KMS-11 (cell line): ENCODE measurements around the gene APCDD1.

Experiments
- H2AFZ ChIP-seq: fragments of 200-600 bp; sonication (generic); 2 replicates; pipeline ENCODE4 v1.6.1; 2016; ENCODE audit warnings: antibody characterized with exemption, mixed run types, low read depth
- H3K27ac ChIP-seq: fragments of 200-600 bp; sonication (generic); 2 replicates; pipeline ENCODE4 v1.6.1; 2016; ENCODE audit warnings: mild to moderate bottlenecking, mixed run types
- H3K27me3 ChIP-seq: fragments of 200-600 bp; sonication (generic); 2 replicates; pipeline ENCODE4 v1.6.1; 2017; ENCODE audit warnings: mild to moderate bottlenecking, low read depth, mixed run types, moderate library complexity; ENCODE audit not compliant: insufficient read depth
- H3K36me3 ChIP-seq: fragments of 200-600 bp; sonication (generic); 2 replicates; pipeline ENCODE4 v1.6.1; 2017; ENCODE audit warnings: mild to moderate bottlenecking, mixed run types; ENCODE audit not compliant: insufficient read depth
- H3K4me1 ChIP-seq: fragments of 200-600 bp; sonication (generic); 2 replicates; pipeline ENCODE4 v1.6.1; 2016; ENCODE audit warnings: mild to moderate bottlenecking, low read depth, mixed run types; ENCODE audit not compliant: poor library complexity, severe bottlenecking
- H3K4me2 ChIP-seq: fragments of 200-600 bp; sonication (generic); 2 replicates; pipeline ENCODE4 v1.7.0; 2016; ENCODE audit warnings: mild to moderate bottlenecking, mixed run types
- H3K4me3 ChIP-seq: fragments of 200-600 bp; sonication (generic); IDR thresholded peaks from 2 replicates; pipeline ENCODE4 v1.6.1; 2017; ENCODE audit warnings: low read depth, low read length, mixed read lengths; ENCODE audit not compliant: insufficient read depth
- H3K79me2 ChIP-seq: fragments of 200-600 bp; sonication (generic); 2 replicates; pipeline ENCODE4 v1.6.1; 2016; ENCODE audit warnings: low read depth, mixed run types; ENCODE audit not compliant: insufficient read depth
- H3K9ac ChIP-seq: fragments of 200-600 bp; sonication (generic); 2 replicates; pipeline ENCODE4 v1.6.1; 2016; ENCODE audit warnings: mild to moderate bottlenecking, mixed run types
- H4K20me1 ChIP-seq: fragments of 200-600 bp; sonication (generic); 2 replicates; pipeline ENCODE4 v1.6.1; 2016; ENCODE audit warnings: mild to moderate bottlenecking, mixed run types; ENCODE audit not compliant: insufficient read depth
- CTCF ChIP-seq: fragments of 200-600 bp; sonication (generic); conservative IDR thresholded peaks from 2 replicates; pipeline ENCODE4 v1.6.1; 2017; ENCODE audit warnings: low read depth, mild to moderate bottlenecking, antibody characterized with exemption, low read length, moderate library complexity, mixed read lengths

The APCDD1 gene

DNA sequence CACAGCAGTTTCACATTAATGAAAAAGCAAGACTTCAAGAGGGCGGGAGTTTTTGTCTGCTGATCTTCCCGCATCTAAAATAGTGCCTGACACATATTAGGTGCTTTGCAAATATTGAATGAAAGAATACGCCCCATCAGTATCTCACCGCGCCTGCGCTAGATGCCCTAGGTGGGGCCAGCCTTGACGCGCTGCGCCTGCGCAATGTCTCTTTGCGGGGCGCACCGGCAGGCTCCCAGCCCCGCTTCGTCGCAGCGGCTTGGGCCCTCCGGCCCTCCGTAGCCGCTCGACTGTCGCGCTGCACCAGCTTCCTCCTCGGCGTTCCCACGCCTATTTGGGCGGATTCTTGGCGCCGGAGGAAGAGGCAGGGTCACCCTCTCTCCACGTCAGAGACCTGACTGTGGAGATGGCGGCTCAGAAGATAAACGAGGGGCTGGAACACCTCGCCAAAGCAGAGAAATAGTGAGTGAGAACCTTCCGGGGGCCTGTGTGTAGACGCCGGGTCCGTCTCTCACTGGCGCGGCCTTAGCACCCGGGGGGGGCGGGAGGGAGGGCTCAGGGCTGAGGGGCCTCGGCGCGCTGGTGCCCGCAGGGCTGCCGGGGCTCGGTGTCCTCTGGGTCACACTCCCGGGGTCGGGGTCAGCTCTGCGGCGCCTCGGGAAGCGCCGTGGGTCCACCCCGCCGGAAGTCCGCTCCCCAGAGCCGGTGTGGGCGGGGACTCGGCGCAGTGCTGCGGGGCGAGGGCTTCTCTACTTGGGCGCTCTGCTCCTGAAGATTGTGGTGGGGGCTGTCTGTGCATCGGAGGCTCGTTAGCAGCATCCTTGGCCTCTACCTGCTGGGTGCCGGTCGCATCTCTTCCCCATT lies 71.5 kb downstream of the APCDD1 start, which contains the start of gene NAPG:
NAPG (plus strand) TSS at position 331 of the 864 bp plus-strand sequence; CDS start at position 407, 76 bp downstream.
- H3K27ac ChIP-seq = peak within 1 kb of the TSS; percentile 43; the same call in 1 of the 2 replicates
- H3K4me3 ChIP-seq = no peak within 1 kb of the TSS
- H3K27me3 ChIP-seq = no peaks in the 10 kb centered on the region
- H3K9ac ChIP-seq = peak within 1 kb of the TSS; percentile 49; the same call in 1 of the 2 replicates
- peaks cover 43% of the 10 kb centered on the region for H3K4me1 ChIP-seq
- H4K20me1 ChIP-seq = no peaks in the 10 kb centered on the region
- H3K4me2 ChIP-seq = peak within 1 kb of the TSS; percentile 85
- H3K79me2 ChIP-seq = peaks cover 48% of the 10 kb centered on the region
- no peaks in the 10 kb centered on the region for H3K36me3 ChIP-seq
- H2AFZ ChIP-seq = peak within 1 kb of the TSS; percentile 69
- TF ChIP-seq CTCF = no peak

DNA sequence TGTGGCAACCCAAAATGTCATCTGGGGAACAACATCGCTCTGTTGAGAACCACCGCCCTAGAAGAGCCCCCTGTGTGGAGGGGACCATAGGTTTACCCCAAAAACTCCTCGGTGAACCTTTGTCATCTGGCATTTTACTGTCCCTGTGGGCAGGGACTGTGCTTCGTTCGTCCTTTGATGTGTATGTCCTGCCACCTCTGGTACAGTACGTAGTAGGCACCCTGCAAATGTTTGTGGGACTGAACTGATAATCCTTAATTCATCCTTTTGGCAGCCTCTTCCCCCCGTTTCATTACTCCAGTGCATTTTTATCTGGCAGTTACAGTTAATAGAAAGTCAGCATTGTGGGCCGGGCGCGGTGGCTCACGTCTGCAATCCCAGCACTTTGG lies 72.1 kb downstream of the APCDD1 start:
- Histone ChIP-seq H3K4me3 (no peak overlapping the region), H3K27me3 (no peaks in the 10 kb centered on the region), H3K79me2 (peaks cover 53% of the 10 kb centered on the region), H3K36me3 (no peaks in the 10 kb centered on the region), H3K4me1 (peaks cover 49% of the 10 kb centered on the region), H3K27ac (peak overlapping the region; percentile 43; the same call in 1 of the 2 replicates), H3K9ac (peak overlapping the region; percentile 49; the same call in 1 of the 2 replicates), H4K20me1 (no peaks in the 10 kb centered on the region), H3K4me2 (peak overlapping the region; percentile 85), H2AFZ (no peak overlapping the region)
- no peak for TF ChIP-seq CTCF

DNA sequence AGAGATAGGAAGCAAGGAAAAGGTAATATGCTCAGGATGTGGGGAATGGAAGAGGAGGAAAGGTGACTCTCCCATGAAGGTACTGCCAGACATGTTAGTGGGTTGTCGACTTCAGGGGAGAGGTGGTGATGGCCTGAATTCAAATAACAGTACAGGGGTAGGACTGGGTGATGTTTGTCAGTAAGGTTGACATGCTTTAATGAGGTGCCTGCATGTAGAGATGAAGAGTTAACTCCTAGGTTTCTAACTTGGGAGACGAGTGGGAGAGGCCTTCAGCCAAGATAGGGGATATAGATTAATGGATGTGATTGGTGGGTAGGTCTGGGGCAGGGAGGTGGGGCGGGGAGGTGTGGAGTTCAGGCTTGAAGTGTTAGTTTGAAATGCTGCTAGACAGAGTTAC lies 74.0 kb downstream of the APCDD1 start:
- Histone ChIP-seq H2AFZ (no peak overlapping the region), H3K4me1 (peaks cover 68% of the 10 kb centered on the region), H3K27me3 (no peaks in the 10 kb centered on the region), H3K79me2 (peaks cover 72% of the 10 kb centered on the region), H3K9ac (no peak overlapping the region), H4K20me1 (no peaks in the 10 kb centered on the region), H3K4me2 (no peak overlapping the region; the same call in 1 of the 2 replicates), H3K27ac (no peak overlapping the region), H3K4me3 (no peak overlapping the region), H3K36me3 (no peaks in the 10 kb centered on the region)
- no peak for TF ChIP-seq CTCF

DNA sequence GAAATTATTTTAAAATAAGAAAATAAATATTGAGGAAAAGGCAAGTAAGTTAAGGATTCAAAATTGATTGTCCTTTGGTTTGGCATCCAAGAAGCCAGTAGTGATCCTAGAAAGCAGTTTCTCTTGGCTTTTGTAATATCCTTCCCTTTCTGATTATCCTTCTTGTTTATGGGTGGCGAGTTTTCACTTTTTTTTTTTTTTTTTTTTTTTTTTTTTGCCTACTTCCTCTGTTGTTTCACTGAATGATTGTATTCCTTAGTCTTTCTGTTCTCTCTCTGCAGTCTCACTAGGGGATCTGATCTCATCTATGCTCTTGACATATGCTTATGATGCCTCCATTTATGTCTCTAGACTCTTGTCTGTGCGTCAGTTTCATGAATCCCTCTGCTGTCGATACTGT lies 75.6 kb downstream of the APCDD1 start:
- Histone ChIP-seq H3K27ac (no peak overlapping the region), H3K79me2 (peaks cover 75% of the 10 kb centered on the region), H3K4me2 (no peak overlapping the region; the same call in 1 of the 2 replicates), H3K36me3 (no peaks in the 10 kb centered on the region; the same call in 1 of the 2 replicates), H3K4me3 (no peak overlapping the region), H4K20me1 (no peaks in the 10 kb centered on the region), H3K9ac (no peak overlapping the region), H3K4me1 (peaks cover 84% of the 10 kb centered on the region), H2AFZ (no peak overlapping the region), H3K27me3 (no peaks in the 10 kb centered on the region)
- no peak for TF ChIP-seq CTCF
